Cardiac muscle cell (in vitro differentiated cells and primary cell): ENCODE results near the gene DBH. TPM values are rescaled to one million over a fixed set of nuclear protein-coding genes. Genes with fewer than 3 reads are reported as not detected.

ENCODE experiments used
- DNase-seq, 2 donors: peaks; one replicate each; pipeline versions ENCODE4 v3.0.0 to v3.0.0-alpha.2; 2010 to 2017; ENCODE audit warnings: low read depth in 1 of 2, low spot score in 1 of 2
- H3K27ac ChIP-seq: fragments of 200-600 bp; sonication (generic); 2 replicates; pipeline ENCODE4 v1.5.1; 2016
- H3K27me3 ChIP-seq: fragments of 200-600 bp; sonication (generic); 2 replicates; pipeline ENCODE4 v1.6.0; 2016; ENCODE audit warnings: control low read depth
- H3K36me3 ChIP-seq: fragments of 200-600 bp; sonication (generic); 2 replicates; pipeline ENCODE4 v1.5.1; 2016; ENCODE audit warnings: control low read depth
- H3K4me1 ChIP-seq: fragments of 200-600 bp; sonication (generic); 2 replicates; pipeline ENCODE4 v1.8.1; 2017; ENCODE audit warnings: low read depth, mild to moderate bottlenecking, mixed run types
- H3K4me3 ChIP-seq: fragments of 200-600 bp; sonication (generic); 2 replicates; pipeline ENCODE4 v1.5.1; 2016; ENCODE audit warnings: mild to moderate bottlenecking
- H3K9me3 ChIP-seq: fragments of 200-600 bp; sonication (generic); 2 replicates; pipeline ENCODE4 v1.5.1; 2017; ENCODE audit warnings: low read depth, mild to moderate bottlenecking, control low read depth
- CTCF ChIP-seq: IDR thresholded peaks from 2 replicates; pipeline ENCODE4 v1.5.1; 2012; ENCODE audit warnings: low read depth, mild to moderate bottlenecking, low read length
- polyA plus RNA-seq: library from polyadenylated mRNA; unstranded; fragments of >200 nt; fragmentation: Nextera tagmentation; extraction: Ambion mirVana; gene quantifications from 2 replicates; pipeline ENCODE4 v1.2.1, GENCODE V29; 2016
- total RNA-seq: library from RNA; depleted of rRNA; stranded (reverse); fragments of >200 nt; gene quantifications from 2 replicates; pipeline ENCODE4 v1.2.3, GENCODE V29; 2016

The DBH gene
- total and polyA plus RNA-seq, 2 experiments from 2014 or later = 0.07 TPM; not detected in 1

GRCh38 chr9:133605446-133605845, 30.7 kb upstream of the DBH start:
- no peaks in the 10 kb centered on the region for H3K9me3 ChIP-seq
- H3K36me3 ChIP-seq = no peaks in the 10 kb centered on the region
- no peaks in the 10 kb centered on the region for H3K4me1 ChIP-seq
- no peak for DNase-seq
- H3K27me3 ChIP-seq = peaks cover 30% of the 10 kb centered on the region
- TF ChIP-seq CTCF = no peak
- H3K4me3 ChIP-seq = no peak overlapping the region
- no peak overlapping the region for H3K27ac ChIP-seq

GRCh38 chr9:133605856-133606707, 30.1 kb upstream of the DBH start:
- Histone ChIP-seq H3K4me3 (no peak overlapping the region), H3K9me3 (no peaks in the 10 kb centered on the region), H3K4me1 (no peaks in the 10 kb centered on the region), H3K36me3 (no peaks in the 10 kb centered on the region), H3K27ac (no peak overlapping the region), H3K27me3 (peaks cover 33% of the 10 kb centered on the region)
- no peak for DNase-seq
- no peak for TF ChIP-seq CTCF

DNA sequence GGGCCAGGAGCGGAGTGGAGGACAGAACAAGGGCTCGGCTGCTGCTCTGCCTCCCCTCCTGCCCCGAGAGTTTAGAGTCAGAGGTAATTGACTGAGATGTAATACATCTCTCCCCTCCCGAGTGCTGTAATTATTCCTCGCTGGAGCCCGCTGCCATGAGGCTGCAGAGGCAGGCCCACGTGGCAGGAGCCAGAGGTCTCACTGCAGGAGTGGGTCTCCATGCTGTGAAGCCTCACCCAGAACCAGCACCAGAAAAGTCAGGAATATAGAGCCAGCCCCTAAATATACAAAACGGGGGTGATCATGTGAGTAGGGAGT, 29.5 kb upstream of the DBH start:
- no peaks in the 10 kb centered on the region for H3K36me3 ChIP-seq

DNA sequence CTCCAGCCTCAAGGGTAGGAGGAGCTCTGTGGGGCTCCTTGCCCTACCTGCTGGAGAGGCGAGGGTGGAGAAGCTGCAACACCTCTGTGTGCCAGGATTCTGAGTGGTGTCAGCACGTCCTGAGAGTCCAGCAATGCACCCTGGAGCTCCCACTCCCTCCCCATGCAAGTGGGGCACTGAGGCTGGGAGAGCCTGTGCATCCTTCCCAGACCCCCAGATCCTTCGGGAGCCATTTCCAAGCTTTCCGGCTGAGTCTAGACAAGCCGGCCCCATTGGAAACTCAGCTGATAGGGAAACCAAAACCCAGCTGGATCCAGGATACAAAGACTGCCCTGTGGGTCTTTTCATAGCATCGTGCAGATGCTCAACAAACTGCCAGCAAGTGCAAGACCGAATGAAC, 28.8 kb upstream of the DBH start:
- Histone ChIP-seq H3K9me3 (no peaks in the 10 kb centered on the region), H3K36me3 (no peaks in the 10 kb centered on the region), H3K4me3 (no peak overlapping the region), H3K27me3 (peaks cover 38% of the 10 kb centered on the region), H3K4me1 (no peaks in the 10 kb centered on the region), H3K27ac (no peak overlapping the region)
- no peak for DNase-seq
- no peak for TF ChIP-seq CTCF

More for the DNA sequence above, 29.5 kb upstream of the DBH start:
- no peak for DNase-seq
- H3K4me3 ChIP-seq = no peak overlapping the region
- no peaks in the 10 kb centered on the region for H3K4me1 ChIP-seq
- no peaks in the 10 kb centered on the region for H3K9me3 ChIP-seq
- H3K27me3 ChIP-seq = peaks cover 33% of the 10 kb centered on the region
- no peak overlapping the region for H3K27ac ChIP-seq
- no peak for TF ChIP-seq CTCF

DNA sequence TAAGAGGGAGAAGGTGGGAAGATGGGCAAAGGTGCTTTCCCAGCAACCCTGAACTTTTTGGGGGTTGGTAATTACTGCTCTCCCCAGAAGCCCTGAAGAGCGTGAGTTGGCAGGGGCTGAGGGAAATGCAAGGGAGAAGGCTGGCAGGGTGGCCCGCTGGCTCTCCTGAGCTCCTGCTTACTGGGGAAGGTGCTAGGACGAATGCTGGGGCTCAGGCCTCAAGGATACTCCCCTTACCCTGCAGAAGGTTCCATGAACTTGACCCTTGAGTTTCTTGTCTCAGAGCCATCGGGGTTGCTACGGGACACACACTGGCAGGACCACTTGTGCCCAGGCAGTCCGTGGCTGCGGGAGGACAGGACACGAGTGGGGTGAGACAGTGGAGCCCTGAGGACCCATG, 28.2 kb upstream of the DBH start:
- no peak overlapping the region for H3K4me3 ChIP-seq
- H3K4me1 ChIP-seq = no peaks in the 10 kb centered on the region
- no peak for DNase-seq
- no peaks in the 10 kb centered on the region for H3K9me3 ChIP-seq
- no peaks in the 10 kb centered on the region for H3K36me3 ChIP-seq
- H3K27me3 ChIP-seq = peaks cover 44% of the 10 kb centered on the region
- TF ChIP-seq CTCF = no peak
- H3K27ac ChIP-seq = no peak overlapping the region

DNA sequence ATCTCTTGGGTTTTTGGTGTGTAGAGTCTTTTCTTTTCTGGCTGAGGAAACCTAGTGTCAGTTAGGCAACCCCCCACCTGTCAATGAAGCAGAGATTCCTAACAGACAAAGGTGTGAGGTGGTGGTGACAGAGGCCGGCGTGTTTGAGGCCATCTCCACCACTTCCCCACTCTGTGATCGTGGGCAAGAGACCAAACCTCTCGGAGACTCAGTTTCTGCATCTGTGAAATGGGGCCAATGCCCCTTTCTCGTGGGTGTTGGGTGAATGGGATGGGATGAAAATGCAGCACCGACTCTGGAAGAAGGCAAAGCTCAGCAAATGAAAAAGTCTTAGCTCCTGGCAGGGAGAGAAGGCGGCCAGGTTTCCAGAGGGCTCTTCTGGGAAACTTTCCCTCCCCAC, 27.8 kb upstream of the DBH start:
- peaks cover 47% of the 10 kb centered on the region for H3K27me3 ChIP-seq
- no peak overlapping the region for H3K27ac ChIP-seq
- TF ChIP-seq CTCF = no peak
- H3K4me3 ChIP-seq = no peak overlapping the region
- H3K36me3 ChIP-seq = no peaks in the 10 kb centered on the region
- DNase-seq = no peak
- no peaks in the 10 kb centered on the region for H3K9me3 ChIP-seq
- H3K4me1 ChIP-seq = no peaks in the 10 kb centered on the region
